A549 (cell line): ENCODE data around the gene FAT1.

ENCODE experiments used
- BCL3 ChIP-seq: fragments of >200 bp; sonication (Bioruptor Twin); formaldehyde crosslinking; IDR thresholded peaks from 3 replicates; pipeline ENCODE4 v1.6.1; 2016
- CEBPB ChIP-seq, 2 experiments: fragments of >200 bp in 1 of 2; sonication (Bioruptor Twin) in 1 of 2; formaldehyde crosslinking in 1 of 2; IDR thresholded peaks; 2 replicates each; pipeline ENCODE4 v1.6.1; 2012 to 2016
- CTCF ChIP-seq: fragments of >200 bp; sonication (Bioruptor Twin); formaldehyde crosslinking; IDR thresholded peaks from 3 replicates; pipeline ENCODE4 v1.5.1; 2016
- ELK1 ChIP-seq: fragments of 150-350 bp; IDR thresholded peaks from 2 replicates; pipeline ENCODE4 v1.6.1; 2014; ENCODE audit warnings: low read depth, mild to moderate bottlenecking, low read length
- EP300 ChIP-seq, 2 experiments: fragments of >200 bp; sonication (Bioruptor Twin); formaldehyde crosslinking; IDR thresholded peaks; 2 replicates in 1 of 2; 3 replicates in 1 of 2; pipeline ENCODE4 v1.6.1; 2016 to 2017
- KDM5A ChIP-seq: fragments of 200-600 bp; sonication (generic); IDR thresholded peaks from 2 replicates; pipeline ENCODE4 v1.6.1; 2016; ENCODE audit warnings: antibody characterized with exemption, mild to moderate bottlenecking
- MYC ChIP-seq: IDR thresholded peaks from 2 replicates; pipeline ENCODE4 v1.6.1; 2012; ENCODE audit warnings: mild to moderate bottlenecking, inconsistent platforms, low read length, improper control_type of control experiment, borderline replicate concordance
- POLR2A ChIP-seq: IDR thresholded peaks from 2 replicates; pipeline ENCODE4 v1.6.1; 2012; ENCODE audit warnings: mild to moderate bottlenecking, low read length
- POLR2AphosphoS2 ChIP-seq: conservative IDR thresholded peaks from 2 replicates; pipeline ENCODE4 v1.6.1; 2012; ENCODE audit warnings: low read length, improper control_type of control experiment, inconsistent platforms
- RFX5 ChIP-seq: fragments of 450-650 bp; IDR thresholded peaks from 2 replicates; pipeline ENCODE4 v1.7.1; 2014; ENCODE audit warnings: antibody characterized with exemption, mild to moderate bottlenecking, moderate library complexity

- TF ChIP-seq BCL3 (no peak), ELK1 (no peak), CTCF (no peak), CEBPB (IDR thresholded peaks at IDR 0.05) (no peak), RFX5 (no peak), KDM5A (no peak), EP300 (IDR thresholded peaks at IDR 0.05) (no peak), MYC (no peak), POLR2AphosphoS2 (no peak), POLR2A (no peak)
Measured at GRCh38 chr4:186767794-186768193, 44.1 kb upstream of the FAT1 start.
